K562 (cell line): ENCODE data around the gene BTBD17. TPM values are rescaled to one million over a fixed set of nuclear protein-coding genes. Genes with fewer than 3 reads are reported as not detected.

ENCODE experiments used
- CLOCK ChIP-seq: fragments of 250-450 bp; sonication (Bioruptor Pico); IDR thresholded peaks from 2 replicates; pipeline ENCODE4 v1.4.0; 2020; ENCODE audit warnings: mild to moderate bottlenecking, moderate library complexity, borderline replicate concordance
- ELF4 ChIP-seq: fragments of 450-650 bp; formaldehyde crosslinking; IDR thresholded peaks from 2 replicates; pipeline ENCODE4 v1.4.0; 2022; ENCODE audit warnings: missing genetic modification characterization
- ESRRB ChIP-seq: fragments of 250-450 bp; sonication (Bioruptor Pico); IDR thresholded peaks from 2 replicates; pipeline ENCODE4 v1.5.0; 2020; ENCODE audit warnings: mild to moderate bottlenecking, moderate library complexity, borderline replicate concordance
- FOS ChIP-seq: IDR thresholded peaks from 3 replicates; pipeline ENCODE4 v1.6.1; 2011; ENCODE audit not compliant: insufficient read length; ENCODE audit errors: extremely low read depth
- MEF2D ChIP-seq: conservative IDR thresholded peaks from 2 replicates; pipeline ENCODE4 v1.6.1; 2016; ENCODE audit warnings: low read depth, missing genetic modification characterization, missing compliant biosample characterization
- ZBTB9 ChIP-seq: fragments of 450-650 bp; formaldehyde crosslinking; IDR thresholded peaks from 2 replicates; pipeline ENCODE4 v1.4.0; 2020; ENCODE audit warnings: mild to moderate bottlenecking, moderate library complexity
- ZNF12 ChIP-seq: sonication (generic); formaldehyde crosslinking; IDR thresholded peaks from 2 replicates; pipeline ENCODE4 v1.4.0; 2020; ENCODE audit warnings: mild to moderate bottlenecking, missing genetic modification reagents
- ZNF609 ChIP-seq: sonication (generic); formaldehyde crosslinking; IDR thresholded peaks from 2 replicates; pipeline ENCODE4 v1.8.1; 2023; ENCODE audit warnings: missing genetic modification reagents, mild to moderate bottlenecking, borderline replicate concordance
- polyA plus RNA-seq, 8 experiments: library from polyadenylated mRNA; depleted of rRNA in 4 of 8; stranded (reverse) in 5 of 8; unstranded in 3 of 8; fragments of >200 nt; fragmentation: Nextera tagmentation in 2 of 8; fragmentation: Illumina TruSeq in 1 of 8; extraction: Ambion mirVana in 2 of 8; extraction: Trizol in 1 of 8; gene quantifications; 2 replicates each; pipeline versions ENCODE4 v1.2.1 to v1.2.3, GENCODE V29; 2011 to 2014; ENCODE audit warnings: inconsistent platforms in 1 of 8, missing spikeins in 1 of 8
- total RNA-seq, 7 experiments: library from RNA; depleted of rRNA in 6 of 7; stranded (reverse); fragments of >200 nt in 6 of 7; fragmentation: Illumina TruSeq in 2 of 7; extraction: Trizol in 2 of 7; gene quantifications; 2 replicates each; pipeline versions ENCODE4 v1.2.1 to v1.2.3, GENCODE V29; 2011 to 2021; ENCODE audit warnings: low replicate concordance in 1 of 7
- TF ChIP-seq, protein P1 (sequence below): sonication (generic); formaldehyde crosslinking; IDR thresholded peaks from 2 replicates; pipeline ENCODE4 v1.8.0; 2022; ENCODE audit warnings: mild to moderate bottlenecking, missing genetic modification reagents
- TF ChIP-seq, protein P2 (sequence below): fragments of 200-800 bp; sonication (Bioruptor generic); IDR thresholded peaks from 2 replicates; pipeline ENCODE4 v1.6.1; 2017; ENCODE audit warnings: missing genetic modification characterization, missing compliant biosample characterization
- TF ChIP-seq, protein P3 (sequence below): fragments of 450-650 bp; formaldehyde crosslinking; IDR thresholded peaks from 2 replicates; pipeline ENCODE4 v1.4.0; 2022; ENCODE audit warnings: missing genetic modification characterization

BTBD17 gene
- total and polyA plus RNA-seq, 9 of the 15 experiments (the other 6 are each of a cell fraction or from before 2014, with no cell fraction given): not detected

- TF ChIP-seq, protein P1, sequence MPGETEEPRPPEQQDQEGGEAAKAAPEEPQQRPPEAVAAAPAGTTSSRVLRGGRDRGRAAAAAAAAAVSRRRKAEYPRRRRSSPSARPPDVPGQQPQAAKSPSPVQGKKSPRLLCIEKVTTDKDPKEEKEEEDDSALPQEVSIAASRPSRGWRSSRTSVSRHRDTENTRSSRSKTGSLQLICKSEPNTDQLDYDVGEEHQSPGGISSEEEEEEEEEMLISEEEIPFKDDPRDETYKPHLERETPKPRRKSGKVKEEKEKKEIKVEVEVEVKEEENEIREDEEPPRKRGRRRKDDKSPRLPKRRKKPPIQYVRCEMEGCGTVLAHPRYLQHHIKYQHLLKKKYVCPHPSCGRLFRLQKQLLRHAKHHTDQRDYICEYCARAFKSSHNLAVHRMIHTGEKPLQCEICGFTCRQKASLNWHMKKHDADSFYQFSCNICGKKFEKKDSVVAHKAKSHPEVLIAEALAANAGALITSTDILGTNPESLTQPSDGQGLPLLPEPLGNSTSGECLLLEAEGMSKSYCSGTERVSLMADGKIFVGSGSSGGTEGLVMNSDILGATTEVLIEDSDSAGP (CRISPR knock-in tag): no peak
- TF ChIP-seq, protein P2, sequence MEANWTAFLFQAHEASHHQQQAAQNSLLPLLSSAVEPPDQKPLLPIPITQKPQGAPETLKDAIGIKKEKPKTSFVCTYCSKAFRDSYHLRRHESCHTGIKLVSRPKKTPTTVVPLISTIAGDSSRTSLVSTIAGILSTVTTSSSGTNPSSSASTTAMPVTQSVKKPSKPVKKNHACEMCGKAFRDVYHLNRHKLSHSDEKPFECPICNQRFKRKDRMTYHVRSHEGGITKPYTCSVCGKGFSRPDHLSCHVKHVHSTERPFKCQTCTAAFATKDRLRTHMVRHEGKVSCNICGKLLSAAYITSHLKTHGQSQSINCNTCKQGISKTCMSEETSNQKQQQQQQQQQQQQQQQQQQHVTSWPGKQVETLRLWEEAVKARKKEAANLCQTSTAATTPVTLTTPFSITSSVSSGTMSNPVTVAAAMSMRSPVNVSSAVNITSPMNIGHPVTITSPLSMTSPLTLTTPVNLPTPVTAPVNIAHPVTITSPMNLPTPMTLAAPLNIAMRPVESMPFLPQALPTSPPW: no peak
- TF ChIP-seq ZNF609 (CRISPR knock-in tag): no peak
- TF ChIP-seq, protein P3, sequence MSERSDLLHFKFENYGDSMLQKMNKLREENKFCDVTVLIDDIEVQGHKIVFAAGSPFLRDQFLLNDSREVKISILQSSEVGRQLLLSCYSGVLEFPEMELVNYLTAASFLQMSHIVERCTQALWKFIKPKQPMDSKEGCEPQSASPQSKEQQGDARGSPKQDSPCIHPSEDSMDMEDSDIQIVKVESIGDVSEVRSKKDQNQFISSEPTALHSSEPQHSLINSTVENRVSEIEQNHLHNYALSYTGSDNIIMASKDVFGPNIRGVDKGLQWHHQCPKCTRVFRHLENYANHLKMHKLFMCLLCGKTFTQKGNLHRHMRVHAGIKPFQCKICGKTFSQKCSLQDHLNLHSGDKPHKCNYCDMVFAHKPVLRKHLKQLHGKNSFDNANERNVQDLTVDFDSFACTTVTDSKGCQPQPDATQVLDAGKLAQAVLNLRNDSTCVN (CRISPR knock-in tag): peak; percentile 83
- TF ChIP-seq ZBTB9 (CRISPR knock-in tag): no peak
- TF ChIP-seq CLOCK (CRISPR knock-in tag): no peak
- no peak for TF ChIP-seq FOS
- no peak for TF ChIP-seq ESRRB (CRISPR knock-in tag)
- TF ChIP-seq ZNF12 (CRISPR knock-in tag): no peak
- TF ChIP-seq ELF4 (CRISPR knock-in tag): peak; percentile 11; the same call in 1 of the 2 replicates
- no peak for TF ChIP-seq MEF2D (tag)
These were observed 28.4 kb upstream of the BTBD17 start (continued) for GRCh38 chr17:74389937-74390679.
